ENCODE measurements around the gene FOLR2. TPM values are rescaled to one million over a fixed set of nuclear protein-coding genes. Genes with fewer than 3 reads are reported as not detected.
"Not testable (repeated sequence)": the region's sequence is repeated elsewhere in the genome, so short reads cannot be mapped to it uniquely, and the experiment has no call there.

The FOLR2 gene
- total RNA-seq, 1 donor from 2014 or later, result 28.1 TPM

GRCh38 chr11:72189455-72190250, 26.9 kb upstream of the FOLR2 start:
- no peak for TF ChIP-seq CTCF (IDR thresholded peaks at IDR 0.05)
- H3K9me3 ChIP-seq, result no peaks in the 10 kb centered on the region
- H3K27ac ChIP-seq, result peak overlapping the region; percentile 67
- no peak overlapping the region for H3K4me3 ChIP-seq
- ATAC-seq, result peak; percentile 85 to 92
- intact Hi-C loops (cut with DNase I), result no loop called here
- H3K36me3 ChIP-seq, result no peaks in the 10 kb centered on the region
- peak; percentile 61 for DNase-seq
- peaks cover 6% of the 10 kb centered on the region for H3K4me1 ChIP-seq
- no peaks in the 10 kb centered on the region for H3K27me3 ChIP-seq (ENCODE audit: low read depth)

GRCh38 chr11:72190631-72191071, 25.9 kb upstream of the FOLR2 start:
- no peak overlapping the region for H3K27ac ChIP-seq
- no peak for TF ChIP-seq CTCF (IDR thresholded peaks at IDR 0.05)
- no peaks in the 10 kb centered on the region for H3K36me3 ChIP-seq
- H3K4me1 ChIP-seq, result peaks cover 6% of the 10 kb centered on the region
- H3K4me3 ChIP-seq, result no peak overlapping the region
- no peaks in the 10 kb centered on the region for H3K9me3 ChIP-seq
- no peaks in the 10 kb centered on the region for H3K27me3 ChIP-seq (ENCODE audit: low read depth)
- ATAC-seq, result no peak
- intact Hi-C loops (cut with DNase I), result no loop called here
- no peak for DNase-seq

GRCh38 chr11:72191961-72192381, 24.6 kb upstream of the FOLR2 start, which contains the start of gene FOLR1:
Gene FOLR1 (plus strand): TSS chr11:72192140. CDS start chr11:72192174, 34 bp downstream.
- ATAC-seq, result peak; percentile 81 to 87
- peak; percentile 75 for DNase-seq
- intact Hi-C loops (cut with DNase I), result no loop called here
- Histone ChIP-seq H3K4me1 (peaks cover 6% of the 10 kb centered on the region), H3K9me3 (no peaks in the 10 kb centered on the region), H3K27ac (peak within 1 kb of the TSS; percentile 74), H3K36me3 (peaks cover 3% of the 10 kb centered on the region), H3K4me3 (peak within 1 kb of the TSS; percentile 37), H3K27me3 (ENCODE audit: low read depth) (no peaks in the 10 kb centered on the region)
- TF ChIP-seq CTCF (IDR thresholded peaks at IDR 0.05), result no peak

- no peaks in the 10 kb centered on the region for H3K4me1 ChIP-seq
- no peaks in the 10 kb centered on the region for H3K27me3 ChIP-seq (ENCODE audit: low read depth)
- ATAC-seq (no peak), DNase-seq (no peak)
- H3K36me3 ChIP-seq, result peaks cover 3% of the 10 kb centered on the region
- H3K9me3 ChIP-seq, result no peaks in the 10 kb centered on the region
- H3K4me3 ChIP-seq, result no peak overlapping the region
- H3K27ac ChIP-seq, result no peak overlapping the region
- intact Hi-C loops (cut with DNase I), result no loop called here
- no peak for TF ChIP-seq CTCF (IDR thresholded peaks at IDR 0.05)
Observed at GRCh38 chr11:72195518-72196270, 20.9 kb upstream of the FOLR2 start.

- H3K27ac ChIP-seq; H3K4me1 ChIP-seq; H3K36me3 ChIP-seq; H3K9me3 ChIP-seq; ATAC-seq; H3K27me3 ChIP-seq (ENCODE audit: low read depth); DNase-seq; intact Hi-C loops (cut with DNase I); H3K4me3 ChIP-seq: not testable (repeated sequence)
Observed at GRCh38 chr11:72201445-72201844, 15.1 kb upstream of the FOLR2 start.

GRCh38 chr11:72202571-72202970, 14.0 kb upstream of the FOLR2 start:
- H3K4me3 ChIP-seq, result no peak overlapping the region
- no peaks in the 10 kb centered on the region for H3K9me3 ChIP-seq
- ATAC-seq, result no peak
- no peak for DNase-seq
- intact Hi-C loops (cut with DNase I), result no loop called here
- H3K4me1 ChIP-seq, result no peaks in the 10 kb centered on the region
- H3K27ac ChIP-seq, result no peak overlapping the region
- no peak for TF ChIP-seq CTCF (IDR thresholded peaks at IDR 0.05)
- H3K27me3 ChIP-seq (ENCODE audit: low read depth), result no peaks in the 10 kb centered on the region
- H3K36me3 ChIP-seq, result no peaks in the 10 kb centered on the region
